ENCODE data around the gene RNLS. TPM values are rescaled to one million over a fixed set of nuclear protein-coding genes. Genes with fewer than 3 reads are reported as not detected.

The RNLS gene
- total and polyA plus RNA-seq, 2 of the 4 experiments (the other 2 are of a cell fraction) = 4.5 to 7.0 TPM

- Histone ChIP-seq H3K4me3 (ENCODE audit: insufficient read depth, low read depth, low read length) (no peak overlapping the region), H2BK5ac (ENCODE audit: low read depth, low read length, poor library complexity, severe bottlenecking) (no peak overlapping the region), H2BK20ac (ENCODE audit: low read depth, low read length) (no peak overlapping the region), H3K27ac (ENCODE audit: insufficient read depth, low read length) (no peak overlapping the region), H4K91ac (ENCODE audit: insufficient read depth, low read depth, low read length) (no peak overlapping the region), H3K9me1 (ENCODE audit: insufficient read depth, low read length) (no peaks in the 10 kb centered on the region), H3K9me3 (ENCODE audit: control insufficient read depth, insufficient read depth, low read length) (no peaks in the 10 kb centered on the region), H3K9ac (ENCODE audit: low read depth, low read length) (no peak overlapping the region), H3K4ac (ENCODE audit: low read depth, low read length) (no peak overlapping the region), H3K56ac (ENCODE audit: extremely low read depth, insufficient read depth, low read length) (no peak overlapping the region), H4K20me1 (ENCODE audit: insufficient read depth, low read length) (no peaks in the 10 kb centered on the region), H2AFZ (replicated peaks; ENCODE audit: low read length, poor library complexity) (no peak overlapping the region), H2AK9ac (replicated peaks; ENCODE audit: low read depth, low read length, poor library complexity) (no peak overlapping the region), H4K5ac (ENCODE audit: low read depth, low read length) (no peak overlapping the region), H3K4me1 (ENCODE audit: control insufficient read depth, insufficient read depth, low read length) (peaks cover under 1% of the 10 kb centered on the region; the same call in 1 of the 2 replicates), H3K27me3 (ENCODE audit: control insufficient read depth, insufficient read depth, low read length) (no peaks in the 10 kb centered on the region; the same call in 1 of the 2 replicates), H2AK5ac (ENCODE audit: low read depth, low read length) (no peak overlapping the region), H3K4me2 (ENCODE audit: low read depth, low read length) (no peak overlapping the region), H3K36me3 (ENCODE audit: control insufficient read depth, insufficient read depth, low read length) (no peaks in the 10 kb centered on the region), H3K14ac (replicated peaks; ENCODE audit: low read depth, low read length) (no peak overlapping the region), H2BK120ac (ENCODE audit: low read depth, low read length) (no peak overlapping the region), H3K23ac (ENCODE audit: low read depth, low read length) (no peak overlapping the region), H4K8ac (ENCODE audit: low read depth in 2 of 2, low read length in 2 of 2) (no peak overlapping the region), H2BK15ac (ENCODE audit: low read depth, low read length) (no peak overlapping the region), H3K18ac (ENCODE audit: low read depth, low read length) (no peak overlapping the region), H3K79me1 (ENCODE audit: low read depth in 1 of 2, low read length in 2 of 2) (no peaks in the 10 kb centered on the region)
- ATAC-seq (ENCODE audit: low read depth) (no peak), DNase-seq (no peak)
- TF ChIP-seq RCOR1 (IDR thresholded peaks at IDR 0.05; ENCODE audit: insufficient replicate concordance, low read length) (no peak), BHLHE40 (IDR thresholded peaks at IDR 0.05; ENCODE audit: low read depth, low read length) (no peak), MXI1 (IDR thresholded peaks at IDR 0.05; ENCODE audit: borderline replicate concordance, low read depth, low read length) (no peak), FOS (IDR thresholded peaks at IDR 0.05; ENCODE audit: low read depth, low read length) (no peak), ELK1 (IDR thresholded peaks at IDR 0.05; ENCODE audit: borderline replicate concordance, low read depth, low read length) (no peak), SMC3 (IDR thresholded peaks at IDR 0.05; ENCODE audit: low read depth, low read length) (no peak)
- dilution Hi-C loops (cut with HindIII; ENCODE audit: low sequenced_read_pairs, unreplicated experiment) (no loop called here), intact Hi-C loops (cut with micrococcal nuclease) (no loop called here), in situ Hi-C loops (cut with MboI; ENCODE audit: low sequenced_read_pairs) (no loop called here)
- ChIA-PET CTCF (no interaction called here), POLR2A (ENCODE audit: unreplicated experiment) (no interaction called here)
- no TSS peak for BruUV-seq (replicated peaks)
- WGBS, 2 experiments (ENCODE audit: extremely low coverage in 2 of 2, insufficient read length in 1 of 2) = 80% methylated on average over 1 of the region's 4 CpGs; no CpG with 5 or more reads in 1 of the 2 experiments
These were observed 40.6 kb downstream of the RNLS start for GRCh38 chr10:88542522-88542921.

Data from IMR-90 (cell line).